Right ventricle myocardium superior (tissue), 1 donor: Measurements from ENCODE around the gene ZNF254. TPM values are rescaled to one million over a fixed set of nuclear protein-coding genes. Genes with fewer than 3 reads are reported as not detected.
A peak's percentile ranks its signal among the peaks of the same experiment; 100 is the strongest.
"Not testable (repeated sequence)": the region's sequence is repeated elsewhere in the genome, so short reads cannot be mapped to it uniquely, and the experiment has no call there.

Experiments
- ATAC-seq: fragments of 200-7000 bp; cut with Tn5 transposase; one replicate; pipeline ENCODE4 v1.9.1; 2020; ENCODE audit warnings: mild to moderate bottlenecking; ENCODE audit not compliant: poor library complexity
- DNase-seq: peaks from one replicate; pipeline ENCODE4 v3.0.0-alpha.2; 2020
- intact Hi-C: fragments of 100-400 bp; cut with DNase I; formaldehyde crosslinking; loops from one replicate; pipeline ENCODE4 v1.11.2; 2022
- long read RNA-seq: library from polyadenylated mRNA; unstranded; transcript quantifications from one replicate; pipeline ENCODE4 v2.0.0, GENCODE V29; 2021
- total RNA-seq: library from RNA; stranded (reverse); fragmentation: NEBNext Ultra II Directional; extraction: Animal tissue kit (Norgen Biotek cat#: 25700); gene quantifications from one replicate; pipeline ENCODE4 v1.2.1, GENCODE V29; 2021
- donor health status: DM: no; HTN: yes; CAD: no; lungs with severe emphysema.

Gene ZNF254
- total RNA-seq = 8.6 TPM
- long read RNA-seq, transcript ZNF254-202 (4 exons, 3,967 nt) = major isoform, 7 of 9 reads
- long read RNA-seq, partial matches to known transcripts = 0 of 9 reads
- long read RNA-seq, other reads (novel, unspliced or antisense) = 0 of 9 reads

DNA sequence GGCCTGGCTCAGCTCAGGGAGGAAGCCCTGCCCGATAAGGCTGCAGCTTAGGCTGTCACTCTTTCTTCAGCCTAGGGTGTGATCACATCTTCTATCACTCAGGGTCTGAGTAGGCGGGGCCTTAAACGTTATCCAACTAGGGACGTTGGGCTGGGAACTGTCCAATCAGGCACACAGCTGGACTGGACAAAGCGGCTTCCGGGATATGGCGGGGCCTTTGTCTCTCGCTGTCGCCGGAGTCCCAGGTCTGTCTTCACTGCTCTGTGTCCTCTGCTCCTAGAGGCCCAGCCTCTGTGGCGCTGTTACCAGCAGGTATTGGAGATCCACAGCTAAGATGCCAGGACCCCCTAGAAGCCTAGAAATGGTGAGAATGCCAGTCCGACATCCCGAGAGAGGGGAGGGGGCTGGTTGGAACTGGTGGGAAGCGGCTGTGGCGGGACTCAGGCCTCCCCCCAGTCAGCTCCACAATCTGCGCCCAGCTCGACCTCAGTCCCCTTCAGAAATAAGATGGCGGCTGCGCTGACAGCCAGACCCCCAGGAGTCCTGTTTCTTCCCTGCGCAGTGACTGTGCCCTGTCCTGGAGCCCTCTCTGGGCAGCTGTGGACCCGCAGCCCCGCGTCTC is at the start of gene ZNF254:
Gene ZNF254 (plus strand): TSS at position 214 of the 622 bp plus-strand sequence. CDS start 121 bp downstream, at position 335.
- ATAC-seq (peak; percentile 99), DNase-seq (peak; percentile 92)
- intact Hi-C loops = no loop called here

DNA sequence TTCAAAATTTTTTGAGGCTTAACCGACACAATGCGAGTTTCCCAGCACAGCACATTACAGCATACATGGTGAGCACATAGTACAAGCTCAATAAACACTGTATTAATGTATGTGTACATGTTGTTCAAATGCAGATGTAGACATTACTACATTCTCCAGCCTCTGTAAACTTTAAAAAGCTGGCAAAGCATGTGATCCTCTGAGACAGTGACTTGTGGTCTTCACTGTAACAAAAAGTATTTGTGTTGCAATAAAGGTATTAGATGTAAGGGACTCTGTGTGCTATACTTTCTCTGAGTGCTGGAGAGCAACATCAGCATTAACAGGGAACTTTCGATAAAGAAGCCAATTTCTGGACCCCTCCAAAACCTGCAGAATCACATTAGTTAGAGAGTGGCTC is 46.4 kb upstream of the ZNF254 start:
- no peak for DNase-seq
- no peak for ATAC-seq
- intact Hi-C loops = no loop called here

DNA sequence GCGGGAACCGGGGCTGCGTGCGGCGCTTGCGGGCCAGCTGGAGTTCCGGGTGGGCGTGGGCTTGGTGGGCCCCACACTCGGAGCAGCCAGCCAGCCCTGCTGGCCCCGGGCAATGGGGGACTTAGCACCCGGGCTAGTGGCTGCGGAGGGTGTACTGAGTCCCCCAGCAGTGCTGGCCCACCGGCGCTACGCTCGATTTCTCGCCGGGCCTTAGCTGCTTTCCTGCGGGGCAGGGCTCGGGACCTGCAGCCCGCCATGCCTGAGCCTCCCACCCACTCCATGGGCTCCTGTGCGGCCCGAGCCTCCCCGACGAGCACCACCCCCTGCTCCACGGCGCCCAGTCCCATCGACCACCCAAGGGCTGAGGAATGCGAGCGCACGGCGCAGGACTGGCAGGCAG is 45.7 kb upstream of the ZNF254 start:
- intact Hi-C loops, ATAC-seq, DNase-seq: not testable (repeated sequence)

DNA sequence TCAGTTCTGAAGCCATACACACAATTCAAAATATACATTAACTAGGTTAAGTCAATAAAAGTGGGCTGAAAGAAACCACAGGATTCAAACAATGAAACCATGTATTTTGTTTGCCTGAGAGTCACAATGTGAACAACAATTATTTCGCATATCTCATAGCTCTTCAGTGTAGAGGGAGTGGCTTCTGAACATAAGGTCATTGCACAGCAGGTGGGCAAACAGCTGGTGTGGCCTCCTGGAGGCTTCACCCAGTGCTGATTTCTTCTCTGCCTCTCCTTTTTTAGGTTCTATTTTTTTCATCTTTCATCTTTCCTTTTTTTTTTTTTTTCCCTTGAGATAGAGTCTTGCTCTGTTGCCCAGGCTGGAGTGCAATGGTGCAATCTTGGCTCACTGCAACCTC is 40.4 kb upstream of the ZNF254 start:
- intact Hi-C loops = no loop called here
- no peak for ATAC-seq

DNA sequence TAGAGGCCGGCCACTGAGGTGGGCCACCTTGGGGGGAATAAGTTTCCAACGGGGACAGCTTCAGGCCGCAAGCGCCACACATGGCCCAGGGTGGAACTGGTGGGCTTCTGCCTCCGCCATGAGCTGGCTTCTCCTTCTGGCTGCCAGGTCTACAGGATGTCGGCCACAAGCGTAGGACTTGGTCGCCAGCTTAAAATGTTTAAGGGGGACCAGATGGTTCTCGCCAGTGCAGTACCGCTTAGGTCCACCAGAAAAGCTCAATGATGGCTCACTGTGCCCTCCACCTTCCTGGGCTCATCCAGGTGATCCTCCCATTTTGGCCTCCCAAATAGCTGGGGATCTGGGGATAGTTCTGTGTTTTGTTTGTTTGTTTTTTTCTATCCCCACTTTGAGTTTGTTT is 38.7 kb upstream of the ZNF254 start:
- DNase-seq (no peak), ATAC-seq (no peak)
- intact Hi-C loops = no loop called here

More for the DNA sequence above, 40.4 kb upstream of the ZNF254 start:
- DNase-seq = no peak

DNA sequence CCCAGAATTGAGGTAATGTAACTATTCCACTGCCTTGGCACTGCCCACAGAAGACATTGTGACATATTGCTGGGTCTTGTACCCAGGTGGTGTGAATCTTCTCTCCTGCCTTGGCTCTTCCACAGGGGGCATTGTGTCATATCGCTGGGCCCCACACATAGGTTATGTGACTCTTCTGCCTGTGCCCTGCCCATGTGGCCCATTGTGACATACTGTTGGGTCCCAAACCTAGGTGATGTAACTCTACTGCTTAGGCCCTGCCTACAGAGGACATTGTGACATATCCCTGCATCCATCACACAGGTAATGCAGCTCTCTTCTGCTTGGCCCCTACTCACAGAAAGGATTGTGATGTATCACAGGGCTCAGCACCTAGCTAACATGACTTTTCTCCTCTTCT is 37.5 kb upstream of the ZNF254 start:
- DNase-seq (no peak), ATAC-seq (no peak)
- intact Hi-C loops = no loop called here

DNA sequence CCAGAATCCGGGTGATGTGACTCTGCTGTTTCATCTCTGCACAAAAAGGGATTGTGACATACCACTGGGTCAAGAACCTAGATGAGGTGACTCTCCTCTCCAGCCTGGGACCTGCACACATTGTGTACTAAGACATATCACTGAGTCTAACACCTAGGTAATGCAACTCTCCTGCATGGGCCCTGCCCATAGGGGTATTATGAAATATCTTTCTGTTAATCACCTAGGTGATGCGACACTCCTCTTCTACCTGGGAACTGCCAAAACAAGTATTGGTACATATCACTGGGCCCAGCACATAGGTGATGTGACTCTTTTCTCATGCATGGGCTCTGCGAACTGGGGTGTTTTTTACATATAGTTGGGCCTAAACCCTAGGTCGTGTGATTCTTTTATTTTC is 35.5 kb upstream of the ZNF254 start:
- no peak for DNase-seq
- intact Hi-C loops = no loop called here
- no peak for ATAC-seq

DNA sequence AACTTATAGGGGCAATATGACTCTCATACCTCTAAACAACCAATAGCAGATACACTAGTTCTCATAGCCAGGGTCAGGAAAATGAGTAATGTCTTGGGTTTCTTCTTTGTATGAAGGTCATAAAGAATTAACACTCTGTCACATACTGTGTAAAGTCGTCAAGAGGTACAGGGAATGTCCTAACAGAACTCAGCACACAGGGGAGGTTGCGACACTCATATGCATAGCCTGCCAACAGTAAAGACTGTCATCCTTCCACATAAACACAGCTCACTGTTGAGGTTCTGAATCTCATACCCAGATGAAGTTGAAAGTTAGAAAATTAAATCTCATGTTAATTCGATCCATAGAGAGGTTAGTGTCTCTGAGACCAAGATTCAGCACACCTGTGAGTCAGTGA is 34.2 kb upstream of the ZNF254 start:
- intact Hi-C loops = no loop called here
- ATAC-seq (no peak), DNase-seq (no peak)

DNA sequence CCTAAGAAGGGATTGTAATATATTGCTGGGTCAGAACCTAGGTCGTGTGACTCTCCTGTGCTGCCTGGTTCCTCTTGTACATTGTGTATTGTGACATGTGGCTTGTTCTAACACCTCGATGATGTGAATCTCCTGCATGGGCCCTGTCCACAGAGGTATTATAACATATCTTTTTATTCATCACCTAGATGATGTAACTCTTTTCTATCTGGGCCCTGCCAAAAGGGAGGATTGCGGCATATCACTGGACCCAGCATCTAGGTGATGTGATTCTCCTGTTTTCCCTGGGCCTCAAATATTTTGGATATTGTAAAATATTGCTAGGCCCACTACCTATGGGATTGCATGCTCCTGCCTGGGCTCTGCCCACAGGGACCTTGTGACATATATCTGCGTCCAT is 33.4 kb upstream of the ZNF254 start:
- intact Hi-C loops = no loop called here
- ATAC-seq (no peak), DNase-seq (no peak)

DNA sequence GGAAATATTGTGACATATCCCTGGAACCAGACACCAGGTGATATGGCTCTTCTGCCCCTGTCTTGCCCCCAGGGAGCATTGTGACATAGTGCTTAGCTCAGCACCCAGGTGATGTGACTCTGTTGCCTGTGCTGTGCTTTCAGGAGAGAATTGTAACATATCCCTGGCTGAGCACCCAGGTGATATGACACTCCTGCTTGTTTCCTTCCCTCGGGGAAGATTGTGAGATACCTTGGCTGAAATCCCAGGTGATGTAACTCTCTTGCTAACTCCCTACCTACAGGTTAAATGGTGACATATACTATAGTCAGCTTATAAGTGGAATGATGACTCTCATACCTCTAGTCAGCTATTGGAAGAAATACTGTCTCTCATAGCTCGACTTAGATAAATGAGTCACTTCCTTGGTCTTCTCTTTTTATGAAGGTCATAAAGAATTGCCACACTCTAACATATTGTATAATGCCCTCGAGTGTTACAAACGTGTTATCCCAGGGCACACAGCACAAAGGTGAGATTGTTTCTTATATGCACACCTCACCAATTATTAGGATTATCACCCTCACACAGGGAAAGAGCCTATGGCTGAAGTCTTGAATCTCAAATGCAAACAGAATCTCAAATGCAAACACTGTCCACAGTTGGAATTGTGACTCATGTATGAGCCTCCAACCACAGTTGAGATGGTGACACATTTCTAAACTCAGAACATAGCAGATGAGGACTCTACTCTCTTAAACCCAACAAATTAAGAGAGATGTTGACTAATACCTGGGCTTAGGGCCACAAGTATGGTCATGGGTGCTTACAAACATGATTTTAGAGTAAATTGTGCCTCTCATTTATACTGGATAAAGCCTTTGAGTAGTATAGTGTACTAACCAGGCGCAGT is 32.7 kb upstream of the ZNF254 start:
- ATAC-seq = no peak
- intact Hi-C loops = no loop called here
- no peak for DNase-seq

DNA sequence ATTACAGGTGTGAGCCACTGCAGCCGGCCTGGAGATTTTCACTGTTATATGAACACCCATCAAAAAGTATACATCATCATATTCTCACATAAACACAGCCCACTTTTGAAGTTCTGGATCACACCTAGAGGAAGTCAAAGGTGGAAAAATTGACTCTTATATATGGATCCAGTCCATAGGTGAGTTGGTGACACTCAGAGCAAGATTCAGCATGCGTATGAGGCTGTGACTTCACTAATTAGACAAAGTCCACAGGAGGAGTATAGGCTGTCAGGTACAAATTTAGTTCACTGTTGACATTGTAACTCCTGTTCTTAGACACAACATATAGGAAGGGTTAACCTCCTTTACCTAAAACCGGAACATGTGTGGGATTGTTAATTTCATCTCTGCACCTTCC is 31.4 kb upstream of the ZNF254 start:
- no peak for ATAC-seq
- no peak for DNase-seq
- intact Hi-C loops = no loop called here

DNA sequence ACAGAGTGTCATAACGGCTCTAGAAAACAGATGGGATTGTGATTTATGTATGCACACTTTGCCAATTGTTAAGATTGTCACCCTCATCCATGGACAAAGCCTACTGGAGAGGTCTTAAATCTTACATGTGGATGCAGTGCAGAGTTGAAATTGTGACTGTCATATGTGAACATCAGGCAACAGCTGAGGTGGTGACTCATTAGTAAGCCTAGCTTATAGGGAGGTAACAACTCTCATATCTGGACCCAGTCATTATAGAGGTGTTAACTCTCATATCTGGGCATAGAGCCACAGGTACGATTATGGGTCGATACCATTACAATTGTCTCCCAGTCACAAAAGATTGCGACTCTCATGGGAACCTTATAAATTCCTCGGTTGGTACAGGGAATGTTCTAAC is 29.8 kb upstream of the ZNF254 start:
- intact Hi-C loops = no loop called here
- DNase-seq = no peak
- ATAC-seq = no peak

DNA sequence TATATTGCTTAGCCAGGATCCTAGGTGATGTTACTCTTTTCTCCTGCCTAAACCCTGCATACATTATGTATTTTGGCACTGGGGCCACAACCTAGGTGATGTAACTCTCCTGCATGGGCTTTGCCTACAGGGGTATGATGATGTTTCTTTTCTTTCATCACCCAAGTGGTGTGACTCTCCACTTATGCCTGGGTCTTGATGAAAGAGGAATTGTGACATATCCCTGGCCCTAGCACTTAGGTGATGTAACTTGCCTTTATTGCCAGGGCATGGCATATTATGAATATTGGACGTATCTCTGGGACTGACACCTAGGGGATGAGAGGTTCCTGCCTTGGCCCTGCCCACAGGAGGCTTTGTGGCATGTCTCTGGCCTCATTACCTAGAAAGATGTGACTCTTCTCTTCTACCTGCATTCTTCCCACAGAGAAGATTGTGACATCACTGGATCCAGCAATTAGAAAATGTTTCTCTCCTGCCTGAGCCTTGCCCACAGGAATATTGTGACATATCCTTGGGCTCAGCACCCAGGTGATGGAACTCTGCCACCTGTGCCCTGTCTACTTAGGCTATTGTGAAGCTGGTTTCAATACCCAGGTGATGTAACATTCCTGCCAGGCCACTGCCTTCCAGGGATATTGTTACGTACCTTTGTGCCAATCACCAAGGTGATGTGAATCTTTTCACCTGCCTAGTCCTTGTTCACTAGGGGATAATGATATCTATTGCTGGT is 27.3 kb upstream of the ZNF254 start:
- ATAC-seq (no peak), DNase-seq (no peak)
- intact Hi-C loops = no loop called here

DNA sequence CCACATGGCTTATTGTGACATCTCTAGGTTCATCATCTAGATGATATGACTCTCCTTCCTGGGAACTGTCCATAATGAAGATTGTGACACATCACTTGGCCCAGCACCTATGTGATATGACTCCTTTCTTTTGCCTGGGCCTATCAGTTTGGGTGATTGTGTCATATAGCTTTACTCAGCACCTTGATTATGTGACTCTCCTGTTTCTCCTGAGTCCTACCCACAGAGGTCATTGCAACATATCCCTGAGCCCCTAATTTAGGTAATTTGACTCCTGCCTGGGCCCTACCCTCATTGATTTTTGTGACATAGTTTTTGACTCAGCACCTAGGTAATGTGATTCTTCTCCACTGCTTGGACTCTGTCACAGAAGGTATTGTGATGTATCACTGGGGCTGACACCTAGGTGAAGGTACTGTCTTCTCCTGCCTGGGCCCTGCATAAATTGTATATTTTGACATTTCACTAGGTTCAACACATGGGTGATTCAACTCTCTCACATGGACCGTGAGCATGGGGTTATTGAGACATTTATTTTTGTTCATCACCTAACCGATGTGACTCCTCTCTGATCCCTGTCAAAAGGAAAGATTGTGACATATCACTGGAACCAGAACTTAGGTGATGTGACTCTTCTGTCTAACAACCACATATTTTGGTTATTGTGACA is 26.2 kb upstream of the ZNF254 start:
- ATAC-seq (no peak), DNase-seq (no peak)
- intact Hi-C loops = no loop called here

DNA sequence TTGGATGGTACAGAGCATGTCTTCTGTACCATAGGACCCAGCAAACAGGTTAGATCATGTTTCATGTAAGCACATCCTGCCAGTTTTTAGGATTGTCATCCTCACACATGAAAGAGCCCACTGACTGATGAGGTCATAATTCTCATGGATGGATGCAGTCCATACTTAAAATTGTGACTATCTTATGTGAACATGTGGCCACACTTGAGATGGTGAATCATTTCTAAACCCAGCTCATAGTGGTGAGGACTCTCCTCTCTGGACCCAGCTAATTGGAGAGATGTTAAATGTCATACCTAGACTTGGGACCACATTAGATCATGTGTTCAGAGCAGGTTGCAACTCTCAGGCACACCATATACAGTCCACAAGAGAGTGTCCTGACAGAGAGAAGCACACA is 24.8 kb upstream of the ZNF254 start:
- intact Hi-C loops = no loop called here

DNA sequence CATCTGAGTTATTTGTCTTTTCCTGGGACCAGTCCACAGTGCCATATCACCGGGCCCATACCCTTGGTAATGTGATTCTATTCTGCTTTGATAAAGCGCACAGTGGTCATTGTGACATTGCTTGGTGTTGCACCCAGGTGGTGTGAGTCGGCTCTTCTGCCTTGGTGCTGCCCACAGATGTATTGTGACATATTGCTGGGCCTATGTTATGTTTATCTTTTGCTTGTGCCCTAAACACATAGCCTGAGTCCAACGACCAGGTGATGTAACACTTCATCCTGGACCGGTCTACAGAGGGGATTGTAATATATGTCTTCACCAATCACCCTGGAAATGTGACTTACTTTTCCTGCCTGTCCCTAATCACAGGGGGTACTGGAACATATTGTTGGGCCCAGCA is 23.7 kb upstream of the ZNF254 start:
- ATAC-seq (no peak), DNase-seq (no peak)
- intact Hi-C loops = no loop called here

More for the DNA sequence above, 24.8 kb upstream of the ZNF254 start:
- ATAC-seq = no peak
- DNase-seq = no peak

DNA sequence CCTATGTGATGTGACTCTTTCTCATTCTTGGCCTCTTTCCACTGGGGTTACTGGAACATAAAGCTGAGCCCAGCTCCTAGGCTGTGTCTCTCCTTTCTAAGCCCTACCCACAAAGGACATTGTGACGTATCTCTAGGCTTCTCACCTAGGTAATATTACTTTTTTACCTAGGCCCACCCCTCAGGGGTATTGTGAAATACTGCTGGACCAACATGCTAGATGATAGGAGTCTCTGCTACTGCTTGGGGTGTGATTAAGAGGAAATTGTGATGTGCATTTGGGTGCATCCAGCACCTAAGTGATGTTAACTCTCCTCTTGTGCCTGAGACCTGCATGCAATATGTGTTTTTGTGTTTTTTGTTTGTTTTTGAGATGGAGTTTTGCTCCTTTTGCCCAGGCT is 22.8 kb upstream of the ZNF254 start:
- DNase-seq = no peak
- ATAC-seq = no peak
- intact Hi-C loops = no loop called here

DNA sequence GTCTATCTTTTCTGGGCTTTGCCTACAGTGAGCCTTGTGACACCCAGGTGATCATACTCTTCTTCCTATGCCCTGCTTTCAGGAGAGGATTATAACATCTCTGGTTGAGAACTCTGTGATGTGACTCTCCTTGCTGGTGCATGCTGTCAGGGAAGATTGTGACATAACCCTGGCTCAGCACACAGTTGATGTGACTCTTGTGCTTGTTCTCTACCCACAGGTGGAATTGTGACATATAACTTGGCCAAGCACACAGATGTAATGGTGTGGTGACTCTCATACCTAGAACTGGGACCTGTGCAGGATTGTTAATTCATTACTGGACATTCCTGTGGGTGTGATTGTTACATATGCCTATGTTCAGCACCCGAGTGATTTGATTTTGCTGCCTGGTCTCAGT is 21.7 kb upstream of the ZNF254 start:
- ATAC-seq = no peak
- no peak for DNase-seq
- intact Hi-C loops = no loop called here
